GM21717 (cell line): ENCODE data around the gene DHCR24.

Experiments
- ATAC-seq: cut with Tn5 transposase; IDR thresholded peaks from one replicate; pipeline ENCODE4 v1.9.1; 2021; ENCODE audit warnings: mild to moderate bottlenecking, moderate library complexity; ENCODE audit not compliant: unreplicated experiment

Gene DHCR24

GRCh38 chr1:54818461-54819194 is 68.4 kb downstream of the DHCR24 start:
- ATAC-seq: no peak

- ATAC-seq: no peak
These were observed 70.0 kb downstream of the DHCR24 start for GRCh38 chr1:54816951-54817350.

GRCh38 chr1:54816130-54816529 is 70.9 kb downstream of the DHCR24 start:
- ATAC-seq: no peak

GRCh38 chr1:54815086-54815876 is 71.7 kb downstream of the DHCR24 start:
- no peak for ATAC-seq

- ATAC-seq: no peak
These were observed 72.4 kb downstream of the DHCR24 start for GRCh38 chr1:54814571-54814970.

- ATAC-seq: no peak
These were observed 72.9 kb downstream of the DHCR24 start for GRCh38 chr1:54814126-54814498.

GRCh38 chr1:54813485-54814125 is 73.4 kb downstream of the DHCR24 start:
- no peak for ATAC-seq

GRCh38 chr1:54812801-54813484 is 74.1 kb downstream of the DHCR24 start:
- ATAC-seq: no peak

- no peak for ATAC-seq
These were observed 75.0 kb downstream of the DHCR24 start for GRCh38 chr1:54811739-54812655.

GRCh38 chr1:54811066-54811465 is 75.9 kb downstream of the DHCR24 start:
- ATAC-seq: no peak

GRCh38 chr1:54810153-54810942 is 76.6 kb downstream of the DHCR24 start:
- ATAC-seq: no peak

- no peak for ATAC-seq
These were observed 77.4 kb downstream of the DHCR24 start for GRCh38 chr1:54809496-54810074.

GRCh38 chr1:54808443-54809207 is 78.4 kb downstream of the DHCR24 start:
- ATAC-seq: no peak

- ATAC-seq: no peak
These were observed 79.2 kb downstream of the DHCR24 start for GRCh38 chr1:54807756-54808155.

- no peak for ATAC-seq
These were observed 79.9 kb downstream of the DHCR24 start for GRCh38 chr1:54806931-54807611.

- ATAC-seq: no peak
These were observed 81.0 kb downstream of the DHCR24 start for GRCh38 chr1:54805981-54806381.

GRCh38 chr1:54805466-54805865 is 81.5 kb downstream of the DHCR24 start:
- ATAC-seq: no peak
